Body of pancreas (tissue), 4 donors: ENCODE results near the gene APOB.

Experiments used
- CTCF ChIP-seq, 7 experiments: fragments of 450-650 bp in 4 of 7; fragments of 200-600 bp in 3 of 7; sonication (generic) in 3 of 7; IDR thresholded peaks; one replicate each; pipeline ENCODE4 v1.5.1; 2016 to 2019; ENCODE audit warnings: antibody characterized with exemption in 7 of 7
- POLR2A ChIP-seq, 3 donors: fragments of 450-650 bp; IDR thresholded peaks; one replicate each; pipeline ENCODE4 v1.6.1; 2016; ENCODE audit warnings: antibody characterized with exemption in 3 of 3, mild to moderate bottlenecking in 2 of 3

- TF ChIP-seq POLR2A (IDR thresholded peaks at IDR 0.05) (no peak), CTCF (IDR thresholded peaks at IDR 0.05) (no peak)
These were observed 85.9 kb downstream of the APOB start for GRCh38 chr2:20957788-20958525.
